Osteocyte (in vitro differentiated cells): ENCODE results near the gene SSR3. TPM values are rescaled to one million over a fixed set of nuclear protein-coding genes. Genes with fewer than 3 reads are reported as not detected.

Experiments
- DNase-seq: peaks from one replicate; pipeline ENCODE4 v3.0.0; 2021; ENCODE audit warnings: mixed read lengths; ENCODE audit not compliant: unreplicated experiment; ENCODE audit errors: extremely low spot score
- H3K27ac Mint-ChIP-seq: one replicate; pipeline ENCODE4 v1.8.0; 2021; ENCODE audit warnings: mild to moderate bottlenecking, mixed read lengths; ENCODE audit not compliant: unreplicated experiment
- H3K27me3 Mint-ChIP-seq: one replicate; pipeline ENCODE4 v1.8.0; 2021; ENCODE audit warnings: mixed read lengths; ENCODE audit not compliant: unreplicated experiment
- H3K36me3 Mint-ChIP-seq: one replicate; pipeline ENCODE4 v1.8.0; 2021; ENCODE audit warnings: mixed read lengths; ENCODE audit not compliant: unreplicated experiment
- H3K4me1 Mint-ChIP-seq: one replicate; pipeline ENCODE4 v1.8.0; 2021; ENCODE audit warnings: mixed read lengths; ENCODE audit not compliant: unreplicated experiment
- H3K4me3 Mint-ChIP-seq: one replicate; pipeline ENCODE4 v1.8.0; 2021; ENCODE audit warnings: mild to moderate bottlenecking, moderate library complexity, mixed read lengths; ENCODE audit not compliant: unreplicated experiment
- H3K9me3 Mint-ChIP-seq: one replicate; pipeline ENCODE4 v1.8.0; 2021; ENCODE audit warnings: mixed read lengths; ENCODE audit not compliant: unreplicated experiment
- CTCF ChIP-seq: fragments of 200-600 bp; sonication (generic); IDR thresholded peaks from 2 replicates; pipeline ENCODE4 v1.5.0; 2021; ENCODE audit warnings: antibody characterized with exemption, mild to moderate bottlenecking, moderate library complexity
- total RNA-seq: library from RNA; stranded (reverse); gene quantifications from 2 replicates; pipeline ENCODE4 v1.2.1, GENCODE V29; 2021

SSR3 gene
- total RNA-seq, 1 donor from 2014 or later, result 208 TPM

GRCh38 chr3:156495816-156496215 is 59.1 kb downstream of the SSR3 start:
- peaks cover 55% of the 10 kb centered on the region for H3K4me1 Mint-ChIP-seq

GRCh38 chr3:156493887-156494286 is 61.0 kb downstream of the SSR3 start:
- H3K4me3 Mint-ChIP-seq, result no peak overlapping the region
- no peak for TF ChIP-seq CTCF
- peaks cover 3% of the 10 kb centered on the region for H3K9me3 Mint-ChIP-seq
- H3K36me3 Mint-ChIP-seq, result no peaks in the 10 kb centered on the region
- peak overlapping the region; percentile 78 for H3K27ac Mint-ChIP-seq
- peaks cover 55% of the 10 kb centered on the region for H3K4me1 Mint-ChIP-seq
- H3K27me3 Mint-ChIP-seq, result no peaks in the 10 kb centered on the region
- DNase-seq, result no peak

More at GRCh38 chr3:156495816-156496215, 59.1 kb downstream of the SSR3 start:
- H3K27me3 Mint-ChIP-seq, result no peaks in the 10 kb centered on the region
- H3K36me3 Mint-ChIP-seq, result no peaks in the 10 kb centered on the region
- H3K9me3 Mint-ChIP-seq, result peaks cover 3% of the 10 kb centered on the region
- TF ChIP-seq CTCF, result no peak
- H3K4me3 Mint-ChIP-seq, result no peak overlapping the region
- DNase-seq, result no peak
- H3K27ac Mint-ChIP-seq, result no peak overlapping the region

- Mint-ChIP-seq H3K36me3 (no peaks in the 10 kb centered on the region), H3K27me3 (no peaks in the 10 kb centered on the region), H3K4me3 (no peak overlapping the region), H3K4me1 (peaks cover 47% of the 10 kb centered on the region), H3K27ac (peak overlapping the region; percentile 78), H3K9me3 (no peaks in the 10 kb centered on the region)
- TF ChIP-seq CTCF, result no peak
- DNase-seq, result peak; percentile 85
These were observed 62.1 kb downstream of the SSR3 start for GRCh38 chr3:156492801-156493261.

- TF ChIP-seq CTCF, result no peak
- H3K4me3 Mint-ChIP-seq, result no peak overlapping the region
- H3K4me1 Mint-ChIP-seq, result peaks cover 32% of the 10 kb centered on the region
- no peaks in the 10 kb centered on the region for H3K9me3 Mint-ChIP-seq
- no peak for DNase-seq
- H3K27ac Mint-ChIP-seq, result no peak overlapping the region
- H3K36me3 Mint-ChIP-seq, result no peaks in the 10 kb centered on the region
- H3K27me3 Mint-ChIP-seq, result no peaks in the 10 kb centered on the region
These were observed 63.7 kb downstream of the SSR3 start for GRCh38 chr3:156491192-156491591.

Other genes starting within 250 kb of the SSR3 start
- gene TIPARP, start 119.5 kb upstream of the SSR3 start, total RNA-seq, result 152 and 163 TPM in 2 replicates